Stomach smooth muscle (tissue), 2 donors: Measurements from ENCODE around the gene SAA2.
"Not testable (repeated sequence)": the region's sequence is repeated elsewhere in the genome, so short reads cannot be mapped to it uniquely, and the experiment has no call there.

Experiments
- H3K27ac ChIP-seq: one replicate; pipeline ENCODE4 v1.7.0; 2013; ENCODE audit warnings: mild to moderate bottlenecking, low read length, inconsistent platforms
- H3K27me3 ChIP-seq, 2 donors: one replicate each; pipeline ENCODE4 v1.7.0; 2013; ENCODE audit warnings: low read length in 2 of 2; ENCODE audit not compliant: insufficient read depth in 2 of 2, control insufficient read depth in 1 of 2
- H3K36me3 ChIP-seq, 2 donors: one replicate each; pipeline ENCODE4 v1.7.0; 2013; ENCODE audit warnings: low read length in 2 of 2; ENCODE audit not compliant: control insufficient read depth in 2 of 2, insufficient read depth in 2 of 2
- H3K4me1 ChIP-seq: one replicate; pipeline ENCODE4 v1.7.0; 2013; ENCODE audit warnings: low read length; ENCODE audit not compliant: control insufficient read depth, insufficient read depth
- H3K4me3 ChIP-seq, 2 donors: one replicate each; pipeline ENCODE4 v1.7.0; 2013; ENCODE audit warnings: low read length in 2 of 2
- H3K9ac ChIP-seq, 2 donors: one replicate each; pipeline ENCODE4 v1.7.0; 2013; ENCODE audit warnings: low read length in 2 of 2, mild to moderate bottlenecking in 1 of 2
- H3K9me3 ChIP-seq, 2 donors: one replicate each; pipeline ENCODE4 v1.7.0; 2013; ENCODE audit warnings: low read length in 2 of 2; ENCODE audit not compliant: control insufficient read depth in 2 of 2
- donor health status: healthy.
- donor health status: Pancreatic carcinoma.

The SAA2 gene

DNA sequence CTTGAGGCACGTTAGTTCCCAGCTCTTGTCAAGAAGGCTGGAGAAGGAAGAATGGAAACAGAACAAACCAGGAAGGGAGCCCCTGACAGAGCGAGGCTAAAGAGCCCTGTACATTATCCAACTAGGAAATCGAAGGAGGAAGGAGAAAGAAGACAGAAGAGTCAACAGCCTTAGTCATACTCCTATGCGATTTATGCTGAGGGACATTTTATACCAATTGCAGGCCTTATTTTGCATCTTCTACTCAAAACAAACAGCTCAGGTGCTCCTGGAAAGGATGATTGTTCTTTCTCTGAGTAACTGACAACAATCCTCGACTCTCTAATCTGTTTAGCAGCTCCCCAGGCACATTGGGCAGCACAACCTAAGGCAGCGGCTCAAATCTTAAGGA lies 1.3 kb downstream of the SAA2 start:
- H3K36me3 ChIP-seq, H3K9me3 ChIP-seq, H3K4me1 ChIP-seq, H3K9ac ChIP-seq, H3K27me3 ChIP-seq, H3K27ac ChIP-seq, H3K4me3 ChIP-seq: not testable (repeated sequence)

DNA sequence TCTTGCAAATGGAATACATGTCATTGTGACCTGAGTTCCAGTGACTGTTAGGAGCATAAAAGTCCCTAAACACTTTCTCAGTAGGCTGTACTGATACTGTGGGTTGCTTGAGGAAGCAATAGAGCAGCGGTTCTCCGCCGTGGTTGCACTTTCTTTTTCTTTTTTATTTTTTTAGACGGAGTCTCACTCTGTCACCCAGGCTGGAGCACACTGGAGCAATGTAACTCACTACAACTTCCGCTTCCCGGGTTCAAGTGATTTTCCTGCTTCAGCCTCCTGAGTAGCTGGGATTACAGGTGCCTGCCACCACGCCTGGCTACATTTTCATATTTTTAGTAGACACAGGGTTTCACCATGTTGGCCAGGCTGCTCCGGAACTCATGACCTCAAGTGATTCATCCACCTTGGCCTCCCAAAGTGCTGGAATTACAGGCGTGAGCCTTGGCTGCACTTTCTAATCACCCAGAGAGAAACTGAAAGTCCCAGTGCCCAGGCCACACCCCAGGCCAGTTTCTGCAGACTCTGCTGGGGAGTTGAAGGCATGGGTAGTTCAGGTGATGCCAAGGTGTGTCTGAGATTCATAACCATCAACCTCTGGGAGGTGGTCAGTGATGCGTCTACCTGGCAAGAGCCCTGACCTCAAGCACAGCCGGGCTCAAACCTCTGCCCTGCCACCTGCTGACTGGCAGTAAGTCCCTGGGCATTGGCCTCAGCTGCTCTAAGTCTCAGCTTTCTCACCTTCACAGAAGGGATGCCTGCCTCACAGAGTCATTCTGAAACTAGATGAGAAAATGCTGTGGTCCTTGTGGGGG lies 1.9 kb downstream of the SAA2 start:
- not testable (repeated sequence) for H3K36me3 ChIP-seq, H3K4me1 ChIP-seq, H3K27me3 ChIP-seq, H3K9me3 ChIP-seq, H3K27ac ChIP-seq, H3K9ac ChIP-seq, H3K4me3 ChIP-seq

DNA sequence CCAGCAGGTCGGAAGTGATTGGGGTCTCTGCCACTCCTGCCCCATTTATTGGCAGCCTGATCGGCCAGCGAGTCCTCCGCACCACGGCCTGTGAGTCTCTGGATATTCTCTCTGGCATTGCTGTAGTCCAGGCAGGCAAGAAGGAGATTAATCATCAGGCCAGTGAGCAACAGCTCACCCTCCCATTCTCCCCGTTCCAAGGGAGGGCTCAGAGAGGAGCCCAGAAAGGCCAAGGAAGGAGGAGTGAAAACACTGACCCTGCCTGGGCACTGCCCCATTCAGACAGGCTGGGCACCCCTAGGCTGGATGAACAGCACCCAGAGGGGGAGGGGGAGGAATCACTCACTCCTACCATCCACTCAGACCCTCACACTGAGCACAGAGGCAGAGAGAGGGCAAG lies 3.1 kb downstream of the SAA2 start:
- H3K4me3 ChIP-seq: no peak overlapping the region
- no peaks in the 10 kb centered on the region for H3K36me3 ChIP-seq
- no peaks in the 10 kb centered on the region for H3K27me3 ChIP-seq
- no peak overlapping the region for H3K27ac ChIP-seq
- H3K9me3 ChIP-seq: no peaks in the 10 kb centered on the region
- no peak overlapping the region for H3K9ac ChIP-seq
- H3K4me1 ChIP-seq: no peaks in the 10 kb centered on the region

DNA sequence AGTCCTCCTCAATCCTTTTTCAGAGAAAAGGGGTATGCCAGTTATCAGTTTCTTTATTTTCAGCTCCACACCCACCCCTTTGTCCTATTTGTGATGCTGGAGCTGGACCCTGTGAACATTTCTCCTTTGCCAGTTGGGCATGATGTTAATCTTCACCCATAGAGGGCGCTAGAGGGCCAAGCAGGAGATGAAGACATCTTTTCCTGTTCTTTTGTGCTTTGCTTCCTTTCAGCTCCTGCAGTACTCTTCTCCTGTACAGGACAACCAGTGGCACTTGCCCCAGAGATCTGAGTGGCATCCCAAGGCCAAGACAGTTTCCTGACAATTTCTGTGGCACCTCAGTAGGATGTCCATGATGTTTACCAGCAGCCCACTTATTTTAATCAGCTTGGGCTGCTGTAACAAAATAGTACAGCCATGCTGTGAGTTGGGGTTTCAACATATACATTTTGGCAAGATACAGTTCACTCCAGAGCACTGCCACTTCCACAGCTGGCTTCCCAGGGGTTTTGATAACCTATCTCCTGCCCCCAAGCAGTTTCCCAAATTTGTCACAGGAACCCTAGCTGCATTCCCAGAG lies 4.6 kb downstream of the SAA2 start:
- H3K27ac ChIP-seq: no peak overlapping the region
- no peaks in the 10 kb centered on the region for H3K4me1 ChIP-seq
- H3K9ac ChIP-seq: no peak overlapping the region
- H3K27me3 ChIP-seq: no peaks in the 10 kb centered on the region
- H3K36me3 ChIP-seq: no peaks in the 10 kb centered on the region
- H3K9me3 ChIP-seq: no peaks in the 10 kb centered on the region
- no peak overlapping the region for H3K4me3 ChIP-seq

DNA sequence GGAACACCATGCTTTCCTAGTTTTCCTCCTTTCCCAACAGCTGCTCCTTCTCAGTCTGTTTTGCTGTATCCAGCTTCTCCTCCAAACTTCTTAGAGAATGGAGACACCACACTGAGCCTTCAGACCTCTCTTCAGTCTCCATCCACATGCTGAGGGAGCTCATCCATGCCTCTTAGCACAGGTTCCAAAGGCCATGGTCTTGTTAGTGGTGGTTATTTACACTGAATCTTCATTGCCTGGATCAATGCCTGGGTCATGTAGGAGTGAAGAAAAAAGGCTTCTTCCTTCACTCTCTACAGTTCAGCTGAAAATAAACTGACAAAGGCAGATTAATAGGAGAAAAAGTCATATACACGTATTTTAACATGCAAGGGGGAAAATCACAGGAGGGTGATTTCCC lies 8.8 kb downstream of the SAA2 start:
- no peaks in the 10 kb centered on the region for H3K27me3 ChIP-seq
- no peak overlapping the region for H3K27ac ChIP-seq
- no peaks in the 10 kb centered on the region for H3K9me3 ChIP-seq
- H3K4me3 ChIP-seq: no peak overlapping the region
- no peaks in the 10 kb centered on the region for H3K4me1 ChIP-seq
- H3K9ac ChIP-seq: no peak overlapping the region
- no peaks in the 10 kb centered on the region for H3K36me3 ChIP-seq

DNA sequence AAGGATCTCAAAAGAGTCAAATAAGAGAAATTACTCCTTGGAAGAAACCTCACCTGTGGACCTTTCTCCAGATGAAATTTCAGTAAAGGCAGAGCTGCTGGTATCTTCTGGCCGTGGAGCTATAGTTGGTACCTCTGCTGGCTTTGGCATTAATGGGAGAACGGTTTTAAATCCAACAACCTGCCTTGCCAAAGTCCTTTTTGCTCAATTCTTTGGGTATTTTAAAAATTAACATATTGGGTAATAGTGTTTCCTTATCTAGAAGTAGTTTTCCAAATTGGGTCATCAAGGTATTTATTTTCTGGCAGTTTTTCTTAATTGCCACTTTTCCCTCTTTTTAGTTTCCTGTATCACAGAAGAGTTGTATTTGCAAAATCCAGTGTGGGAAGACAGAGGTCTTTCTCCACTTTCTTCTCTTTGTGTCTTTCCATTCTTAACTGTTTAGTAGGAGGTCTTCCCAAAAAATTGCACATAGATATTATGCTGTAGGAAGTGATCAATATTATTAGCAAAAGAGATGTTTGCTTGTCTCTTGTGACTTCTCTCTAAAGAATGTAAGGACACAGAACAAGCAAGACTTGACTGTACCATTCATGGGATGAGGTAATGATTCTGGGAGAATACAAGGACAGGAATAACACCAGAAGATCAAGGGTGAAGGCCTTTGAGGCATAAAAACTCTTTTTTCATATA lies 11.7 kb downstream of the SAA2 start, which contains the start of gene SAA4:
Gene SAA4 (minus strand): TSS at position 139 of the 693 bp plus-strand sequence. CDS start 876 bp downstream, outside the sequence.
- Histone ChIP-seq H3K9me3 (no peaks in the 10 kb centered on the region), H3K36me3 (no peaks in the 10 kb centered on the region), H3K9ac (no peak within 1 kb of the TSS), H3K27ac (no peak within 1 kb of the TSS), H3K27me3 (no peaks in the 10 kb centered on the region), H3K4me1 (no peaks in the 10 kb centered on the region), H3K4me3 (no peak within 1 kb of the TSS)

DNA sequence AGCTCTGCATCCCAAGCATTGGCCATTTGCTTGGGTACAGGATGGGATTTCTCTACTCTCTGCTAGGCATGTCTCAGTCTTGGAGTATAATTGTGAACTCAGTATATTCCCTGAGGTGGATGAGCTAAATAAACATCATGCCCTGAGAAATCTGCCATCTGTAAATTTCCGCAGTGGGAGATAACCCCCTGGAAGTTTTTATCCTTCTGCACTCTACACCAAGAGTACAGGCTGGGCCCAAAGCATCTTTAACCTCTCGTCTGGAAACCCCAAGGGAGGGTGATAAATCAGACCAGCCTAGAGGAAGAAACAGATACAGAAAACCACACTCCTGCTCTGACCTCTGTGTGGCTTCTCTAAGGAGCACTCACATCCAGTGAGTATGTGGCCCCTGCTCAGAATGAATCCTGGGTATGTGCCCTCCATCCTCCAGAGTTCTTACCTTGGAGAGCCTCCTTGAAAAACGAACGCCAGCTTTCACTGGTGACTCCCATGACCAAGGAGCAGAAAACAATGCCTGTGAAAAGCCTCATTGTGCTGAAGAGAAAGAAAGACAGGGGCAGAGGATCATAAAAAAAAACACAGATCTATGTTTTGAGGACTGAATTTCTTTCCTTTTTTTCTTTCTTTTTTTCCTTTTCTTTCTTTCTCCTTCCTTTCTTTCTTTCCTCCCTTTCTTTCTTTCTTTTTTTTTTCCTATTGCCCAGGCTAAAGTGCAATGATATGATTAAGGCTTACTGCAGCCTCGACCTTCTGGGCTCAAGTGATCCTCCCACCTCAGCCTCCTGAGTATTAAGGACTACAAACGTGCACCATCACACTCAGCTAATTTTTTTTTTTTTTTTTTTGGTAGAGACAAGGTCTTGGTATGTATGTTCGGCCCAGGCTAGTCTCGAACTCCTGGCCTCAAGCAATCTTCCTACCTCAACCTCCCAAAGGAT lies 12.8 kb downstream of the SAA2 start:
- Histone ChIP-seq H3K4me3 (no peak overlapping the region), H3K9ac (no peak overlapping the region)

DNA sequence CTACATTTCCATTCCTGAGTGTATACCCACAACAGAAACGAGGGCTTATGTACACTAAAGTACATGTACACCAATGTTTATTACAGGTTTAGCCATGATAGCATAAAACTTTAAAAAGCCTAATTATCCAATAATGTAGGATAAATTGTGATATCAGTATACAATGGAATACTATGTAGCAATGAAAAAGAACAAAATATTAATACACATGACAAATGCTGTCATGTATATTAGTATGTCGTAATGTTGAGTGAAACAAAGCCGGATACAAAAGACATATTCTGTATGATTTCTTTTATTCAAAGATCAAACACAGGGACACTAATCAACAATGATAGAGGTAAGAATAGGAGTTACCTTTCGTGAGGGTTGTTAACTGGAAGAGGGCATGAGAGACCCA lies 14.6 kb downstream of the SAA2 start:
- Histone ChIP-seq H3K9me3 (no peaks in the 10 kb centered on the region), H3K4me1 (no peaks in the 10 kb centered on the region), H3K9ac (no peak overlapping the region), H3K4me3 (no peak overlapping the region), H3K36me3 (no peaks in the 10 kb centered on the region), H3K27ac (no peak overlapping the region), H3K27me3 (no peaks in the 10 kb centered on the region)

More for the DNA sequence above, 12.8 kb downstream of the SAA2 start:
- Histone ChIP-seq H3K27ac (no peak overlapping the region), H3K36me3 (no peaks in the 10 kb centered on the region), H3K4me1 (no peaks in the 10 kb centered on the region), H3K9me3 (no peaks in the 10 kb centered on the region), H3K27me3 (no peaks in the 10 kb centered on the region)

DNA sequence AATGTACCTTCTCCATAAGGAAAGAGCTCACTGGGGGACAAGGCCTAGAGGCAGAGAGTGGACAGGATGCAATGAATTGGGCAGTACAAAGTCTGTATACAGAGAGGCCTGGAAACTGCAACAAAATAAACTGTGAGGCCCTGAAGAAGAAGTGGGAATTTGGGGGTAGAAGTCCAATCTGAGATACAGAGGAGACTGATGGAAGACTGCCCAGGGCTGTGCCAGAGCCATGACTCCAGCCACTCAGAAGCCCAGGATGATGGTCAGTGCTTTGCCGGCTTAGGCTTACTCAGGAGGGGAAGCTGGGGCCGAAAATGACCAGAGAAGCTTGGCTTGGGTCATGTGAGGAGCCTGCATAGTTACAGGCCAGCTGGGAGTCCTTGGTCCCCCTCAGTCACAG lies 17.6 kb downstream of the SAA2 start:
- Histone ChIP-seq H3K9me3 (no peaks in the 10 kb centered on the region), H3K36me3 (no peaks in the 10 kb centered on the region), H3K27me3 (no peaks in the 10 kb centered on the region), H3K27ac (no peak overlapping the region), H3K4me1 (no peaks in the 10 kb centered on the region), H3K4me3 (no peak overlapping the region), H3K9ac (no peak overlapping the region)

DNA sequence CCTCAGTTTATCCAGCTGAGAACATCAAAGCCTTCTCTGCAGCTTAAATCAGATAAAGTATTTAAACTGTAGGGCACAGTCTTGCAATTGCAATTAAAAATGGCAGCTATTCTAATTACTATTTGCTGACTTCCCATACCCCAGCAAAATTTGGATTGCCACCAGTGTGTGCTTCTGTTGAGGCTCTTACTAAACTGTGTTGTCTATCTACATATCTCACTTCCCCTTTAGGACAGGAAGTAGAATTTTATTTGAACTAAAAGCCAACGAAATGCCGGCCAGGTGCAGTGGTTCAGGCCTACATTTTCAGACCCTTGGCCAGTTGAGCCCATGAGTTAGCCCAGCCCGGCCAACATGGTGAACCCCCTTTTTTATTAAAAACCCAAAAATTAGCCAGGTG lies 19.0 kb downstream of the SAA2 start:
- H3K27ac ChIP-seq: no peak overlapping the region
- H3K36me3 ChIP-seq: no peaks in the 10 kb centered on the region
- H3K4me3 ChIP-seq: no peak overlapping the region

More for the DNA sequence above, 19.0 kb downstream of the SAA2 start:
- H3K27me3 ChIP-seq: no peaks in the 10 kb centered on the region
- H3K9ac ChIP-seq: no peak overlapping the region
- no peaks in the 10 kb centered on the region for H3K9me3 ChIP-seq
- H3K4me1 ChIP-seq: no peaks in the 10 kb centered on the region
